B cell (primary cell): ENCODE data around the gene PLXDC1. TPM values are rescaled to one million over a fixed set of nuclear protein-coding genes. Genes with fewer than 3 reads are reported as not detected.

ENCODE experiments used
- ATAC-seq: fragments of 200-7000 bp; cut with Tn5 transposase; one replicate; pipeline ENCODE4 v1.10.0; 2021; ENCODE audit warnings: low read depth, mild to moderate bottlenecking, moderate number of reproducible peaks, moderate library complexity
- CTCF ChIA-PET: fragments of 350-600 bp; sonication (Branson Sonifier 250); formaldehyde crosslinking; loops from one replicate; lab custom pipeline; 2021; ENCODE audit warnings: antibody characterized with exemption, inconsistent platforms; lab: Charles Lee
- POLR2A ChIA-PET: fragments of 350-600 bp; sonication (Branson Sonifier 250); formaldehyde crosslinking; loops from one replicate; lab custom pipeline; 2021; ENCODE audit warnings: antibody characterized with exemption; lab: Charles Lee
- DNase-seq: peaks from one replicate; pipeline ENCODE4 v3.0.0; 2013
- H2AFZ ChIP-seq: 2 replicates; pipeline ENCODE4 v1.6.1; 2012; ENCODE audit warnings: mild to moderate bottlenecking, low read depth, low read length; ENCODE audit not compliant: insufficient read depth, poor library complexity, severe bottlenecking
- H3K27ac ChIP-seq, 2 donors: 1 replicate in 1 of 2; 2 replicates in 1 of 2; pipeline ENCODE4 v1.5.1; 2012 to 2013; ENCODE audit warnings: low read length in 2 of 2, mild to moderate bottlenecking in 2 of 2, moderate library complexity in 1 of 2
- H3K27me3 ChIP-seq, 4 experiments: fragments of 200-600 bp in 1 of 4; sonication (generic) in 1 of 4; replicated peaks in 1 of 4; 1 replicate in 2 of 4; 2 replicates in 2 of 4; pipeline versions ENCODE4 v1.6.1 to v1.7.0; 2013 to 2016; ENCODE audit warnings: low read length in 3 of 4, mild to moderate bottlenecking in 2 of 4, mixed read lengths in 1 of 4, moderate library complexity in 1 of 4; ENCODE audit not compliant: insufficient read depth in 4 of 4, control insufficient read depth in 3 of 4; ENCODE audit errors: control extremely low read depth in 1 of 4
- H3K36me3 ChIP-seq, 2 experiments: replicated peaks in 1 of 2; 1 replicate in 1 of 2; 2 replicates in 1 of 2; pipeline versions ENCODE4 v1.6.1 to v1.7.1; 2013; ENCODE audit warnings: low read length in 1 of 2; ENCODE audit not compliant: insufficient read depth in 2 of 2, control insufficient read depth in 1 of 2; ENCODE audit errors: control extremely low read depth in 1 of 2, extremely low read depth in 1 of 2
- H3K4me1 ChIP-seq, 2 donors: fragments of 200-600 bp in 1 of 2; sonication (generic) in 1 of 2; 1 replicate in 1 of 2; 2 replicates in 1 of 2; pipeline versions ENCODE4 v1.5.1 to v1.6.1; 2013 to 2017; ENCODE audit warnings: low read length in 2 of 2; ENCODE audit not compliant: control insufficient read depth in 2 of 2, insufficient read depth in 2 of 2
- H3K4me2 ChIP-seq: replicated peaks from 2 replicates; pipeline ENCODE3; 2012; ENCODE audit warnings: mild to moderate bottlenecking, low read depth, low read length; ENCODE audit not compliant: poor library complexity, severe bottlenecking
- H3K4me3 ChIP-seq, 5 experiments: fragments of 200-600 bp in 1 of 5; sonication (generic) in 1 of 5; 1 replicate in 3 of 5; 2 replicates in 2 of 5; pipeline versions ENCODE4 v1.5.1 to v1.7.0; 2011 to 2016; ENCODE audit warnings: low read length in 4 of 5, mild to moderate bottlenecking in 4 of 5, low read depth in 2 of 5, control low read depth in 1 of 5, moderate library complexity in 1 of 5; ENCODE audit not compliant: insufficient read depth in 1 of 5; ENCODE audit errors: control extremely low read depth in 1 of 5, extremely low read depth in 1 of 5
- H3K79me2 ChIP-seq: fragments of 200-600 bp; sonication (generic); one replicate; pipeline ENCODE4 v1.6.0; 2016; ENCODE audit warnings: low read length; ENCODE audit not compliant: control insufficient read depth, insufficient read depth
- H3K9ac ChIP-seq: fragments of 200-600 bp; sonication (generic); 2 replicates; pipeline ENCODE4 v1.6.1; 2017; ENCODE audit warnings: mild to moderate bottlenecking, low read length, moderate library complexity
- H3K9me3 ChIP-seq, 3 donors: one replicate each; pipeline versions ENCODE4 v1.6.1 to v1.7.1; 2013; ENCODE audit warnings: low read length in 2 of 3; ENCODE audit not compliant: control insufficient read depth in 2 of 3, insufficient read depth in 1 of 3; ENCODE audit errors: control extremely low read depth in 1 of 3
- H4K20me1 ChIP-seq: 2 replicates; pipeline ENCODE4 v1.6.0; 2012; ENCODE audit warnings: mild to moderate bottlenecking, low read length; ENCODE audit not compliant: insufficient read depth, control insufficient read depth, poor library complexity, severe bottlenecking
- H3K27ac Mint-ChIP-seq: one replicate; pipeline ENCODE4 v1.8.0; 2021; ENCODE audit warnings: mixed read lengths
- H3K27me3 Mint-ChIP-seq: one replicate; pipeline ENCODE4 v1.8.0; 2021; ENCODE audit warnings: mixed read lengths
- H3K4me1 Mint-ChIP-seq: one replicate; pipeline ENCODE4 v1.8.0; 2021; ENCODE audit warnings: mixed read lengths
- H3K4me3 Mint-ChIP-seq: one replicate; pipeline ENCODE4 v1.8.0; 2021; ENCODE audit warnings: mixed read lengths
- H3K9me3 Mint-ChIP-seq: one replicate; pipeline ENCODE4 v1.8.0; 2022; ENCODE audit warnings: mixed read lengths; ENCODE audit not compliant: insufficient read depth
- EZH2 ChIP-seq: IDR thresholded peaks from 2 replicates; pipeline ENCODE4 v1.6.1; 2012; ENCODE audit warnings: borderline replicate concordance, low read depth, mild to moderate bottlenecking, moderate library complexity, low read length; ENCODE audit not compliant: insufficient read depth, poor library complexity, severe bottlenecking
- WGBS: methylation state at CpG from one replicate; pipeline ENCODE4 v1.1.5; 2013; ENCODE audit warnings: missing lambda C conversion rate; ENCODE audit not compliant: insufficient coverage; 5-methylcytosine and 5-hydroxymethylcytosine counted together
- intact Hi-C: fragments of 100-400 bp; cut with micrococcal nuclease; formaldehyde crosslinking; loops from one replicate; pipeline ENCODE4 v1.10.0; 2022
- polyA plus RNA-seq: library from polyadenylated mRNA; depleted of rRNA; stranded (reverse); fragments of >200 nt; gene quantifications from 2 replicates; pipeline ENCODE4 v1.2.3, GENCODE V29; 2012
- total RNA-seq, 2 donors: library from RNA; stranded (reverse); fragments of 120-200 nt in 1 of 2; gene quantifications; 1 replicate in 1 of 2; 2 replicates in 1 of 2; pipeline versions ENCODE4 v1.2.3 to v1.2.4, GENCODE V29; 2013 to 2022
- TF ChIP-seq, protein P1 (sequence below): fragments of 200-600 bp; IDR thresholded peaks from one replicate; pipeline ENCODE4 v1.8.0; 2022; ENCODE audit warnings: antibody characterized with exemption, mild to moderate bottlenecking

The PLXDC1 gene
- total and polyA plus RNA-seq, 2 donors (not counting 1 experiment from before 2014, with no cell fraction given) = 0.69 TPM; not detected in 1

DNA sequence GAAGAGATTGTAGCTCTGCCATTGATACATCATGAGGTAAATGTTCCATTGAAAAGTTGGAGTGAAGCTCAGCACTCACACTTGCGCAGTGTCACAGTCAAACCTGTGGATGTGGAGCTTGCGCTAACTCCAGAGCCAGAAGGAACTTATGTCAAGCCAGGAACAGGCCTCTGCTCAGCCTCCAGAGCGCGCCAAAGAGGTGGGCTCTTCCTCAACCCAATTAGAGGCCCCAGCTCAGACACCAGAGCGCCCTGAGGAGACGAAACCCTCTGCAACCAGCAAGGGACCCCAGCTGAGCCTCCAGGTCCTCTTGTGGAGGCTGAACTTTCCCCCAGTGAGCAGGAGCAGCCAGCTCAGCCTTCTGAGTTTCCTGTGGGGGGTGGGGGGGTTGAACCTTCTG, 122.7 kb downstream of the PLXDC1 start:
- Mint-ChIP-seq H3K27me3 (peaks cover 30% of the 10 kb centered on the region), H3K27ac (no peak overlapping the region), H3K9me3 (no peaks in the 10 kb centered on the region), H3K4me3 (no peak overlapping the region), H3K4me1 (peaks cover 5% of the 10 kb centered on the region)
- Histone ChIP-seq H4K20me1 (no peaks in the 10 kb centered on the region), H3K36me3 (no peaks in the 10 kb centered on the region), H3K9ac (no peak overlapping the region), H3K4me2 (no peak overlapping the region), H3K9me3 (no peaks in the 10 kb centered on the region), H3K79me2 (no peaks in the 10 kb centered on the region), H3K27me3 (peaks cover 0 to 35% (median 10%) of the 10 kb centered on the region in 4 experiments), H3K27ac (no peak overlapping the region), H2AFZ (no peak overlapping the region), H3K4me1 (peaks cover 7 to 8% of the 10 kb centered on the region in 2 donors), H3K4me3 (no peak overlapping the region)
- no peak for TF ChIP-seq EZH2
- CTCF ChIA-PET = interaction anchor here (1.1 to 1.2 kb wide), 2 partner anchors 136 to 277 kb away, joined by 3 read pairs; no protein-coding TSS in a partner anchor
- intact Hi-C loops = no loop called here
- WGBS = 94% methylated on average over 5 of the region's 6 CpGs
- DNase-seq (no peak), ATAC-seq (no peak)
- POLR2A ChIA-PET = no interaction called here

DNA sequence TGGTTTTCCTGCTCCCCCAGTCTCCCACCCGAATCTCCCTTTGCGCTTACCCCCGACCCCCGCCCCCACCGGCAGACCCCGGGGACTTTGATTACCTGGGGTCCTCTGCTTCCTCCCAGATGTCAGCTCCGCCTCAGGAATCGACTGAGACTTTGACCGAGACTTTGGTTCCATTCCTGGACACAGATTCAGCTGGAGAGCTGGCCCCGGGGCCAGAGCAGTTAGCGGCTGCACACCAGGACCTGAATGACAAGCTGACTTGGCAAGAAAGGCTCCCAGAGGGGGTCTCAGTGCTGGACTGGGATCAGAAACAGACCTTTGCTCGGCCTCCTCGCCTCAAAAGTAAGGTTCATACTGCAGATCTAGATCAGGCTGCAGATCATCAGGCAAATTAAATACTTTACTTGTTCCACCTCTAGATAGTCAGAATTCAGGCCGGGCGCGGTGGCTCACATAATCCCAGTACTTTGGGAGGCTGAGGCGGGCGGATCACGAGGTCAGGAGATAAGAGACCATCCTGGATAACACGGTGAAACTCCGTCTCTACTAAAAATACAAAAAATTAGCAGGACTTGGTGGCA, 123.9 kb downstream of the PLXDC1 start:
- 41% methylated on average over 20 of the region's 21 CpGs for WGBS

More for the DNA sequence above, 123.9 kb downstream of the PLXDC1 start:
- no peak overlapping the region for H3K27ac ChIP-seq
- no peak overlapping the region for H3K9ac ChIP-seq
- no peaks in the 10 kb centered on the region for H3K36me3 ChIP-seq
- no peak overlapping the region for H2AFZ ChIP-seq
- Mint-ChIP-seq H3K4me1 (peaks cover 5% of the 10 kb centered on the region), H3K27ac (no peak overlapping the region), H3K9me3 (no peaks in the 10 kb centered on the region), H3K4me3 (no peak overlapping the region), H3K27me3 (peaks cover 30% of the 10 kb centered on the region)
- intact Hi-C loops = no loop called here
- no peaks in the 10 kb centered on the region for H3K79me2 ChIP-seq
- H3K27me3 ChIP-seq = peaks cover 0 to 35% (median 10%) of the 10 kb centered on the region in 4 experiments
- H3K4me2 ChIP-seq = peak overlapping the region; percentile 37
- H3K4me1 ChIP-seq = peaks cover 7 to 8% of the 10 kb centered on the region in 2 donors
- TF ChIP-seq, protein P1, sequence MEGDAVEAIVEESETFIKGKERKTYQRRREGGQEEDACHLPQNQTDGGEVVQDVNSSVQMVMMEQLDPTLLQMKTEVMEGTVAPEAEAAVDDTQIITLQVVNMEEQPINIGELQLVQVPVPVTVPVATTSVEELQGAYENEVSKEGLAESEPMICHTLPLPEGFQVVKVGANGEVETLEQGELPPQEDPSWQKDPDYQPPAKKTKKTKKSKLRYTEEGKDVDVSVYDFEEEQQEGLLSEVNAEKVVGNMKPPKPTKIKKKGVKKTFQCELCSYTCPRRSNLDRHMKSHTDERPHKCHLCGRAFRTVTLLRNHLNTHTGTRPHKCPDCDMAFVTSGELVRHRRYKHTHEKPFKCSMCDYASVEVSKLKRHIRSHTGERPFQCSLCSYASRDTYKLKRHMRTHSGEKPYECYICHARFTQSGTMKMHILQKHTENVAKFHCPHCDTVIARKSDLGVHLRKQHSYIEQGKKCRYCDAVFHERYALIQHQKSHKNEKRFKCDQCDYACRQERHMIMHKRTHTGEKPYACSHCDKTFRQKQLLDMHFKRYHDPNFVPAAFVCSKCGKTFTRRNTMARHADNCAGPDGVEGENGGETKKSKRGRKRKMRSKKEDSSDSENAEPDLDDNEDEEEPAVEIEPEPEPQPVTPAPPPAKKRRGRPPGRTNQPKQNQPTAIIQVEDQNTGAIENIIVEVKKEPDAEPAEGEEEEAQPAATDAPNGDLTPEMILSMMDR = no peak
- no peak for TF ChIP-seq EZH2
- no peaks in the 10 kb centered on the region for H3K9me3 ChIP-seq
- DNase-seq (no peak), ATAC-seq (no peak)
- ChIA-PET POLR2A (no interaction called here), CTCF (no interaction called here)
- no peak overlapping the region for H3K4me3 ChIP-seq
- no peaks in the 10 kb centered on the region for H4K20me1 ChIP-seq
